ENCODE measurements around the gene TMEM95. TPM values are rescaled to one million over a fixed set of nuclear protein-coding genes. Genes with fewer than 3 reads are reported as not detected.

TMEM95 gene
- total RNA-seq, 4 donors from 2014 or later = not detected

- TF ChIP-seq POLR2AphosphoS5 (IDR thresholded peaks at IDR 0.05) = no peak
- TF ChIP-seq POLR2A (IDR thresholded peaks at IDR 0.05) = no peak
- no peak for TF ChIP-seq CTCF (IDR thresholded peaks at IDR 0.05)
- TF ChIP-seq EP300 (IDR thresholded peaks at IDR 0.05) = no peak
- no peak for ATAC-seq
- peaks cover 64% of the 10 kb centered on the region for H3K27me3 ChIP-seq
- no peak overlapping the region for H3K27ac ChIP-seq
- WGBS, 2 donors (ENCODE audit: low coverage in 1 of 2) = 89 to 95% methylated on average over 3 to 5 of the region's 13 CpGs
- H3K36me3 ChIP-seq = no peaks in the 10 kb centered on the region
- H3K9me3 ChIP-seq = no peaks in the 10 kb centered on the region
- H3K4me1 ChIP-seq = no peaks in the 10 kb centered on the region
- no peak overlapping the region for H3K4me3 ChIP-seq
These were observed 13.1 kb upstream of the TMEM95 start for GRCh38 chr17:7341842-7342241.

DNA sequence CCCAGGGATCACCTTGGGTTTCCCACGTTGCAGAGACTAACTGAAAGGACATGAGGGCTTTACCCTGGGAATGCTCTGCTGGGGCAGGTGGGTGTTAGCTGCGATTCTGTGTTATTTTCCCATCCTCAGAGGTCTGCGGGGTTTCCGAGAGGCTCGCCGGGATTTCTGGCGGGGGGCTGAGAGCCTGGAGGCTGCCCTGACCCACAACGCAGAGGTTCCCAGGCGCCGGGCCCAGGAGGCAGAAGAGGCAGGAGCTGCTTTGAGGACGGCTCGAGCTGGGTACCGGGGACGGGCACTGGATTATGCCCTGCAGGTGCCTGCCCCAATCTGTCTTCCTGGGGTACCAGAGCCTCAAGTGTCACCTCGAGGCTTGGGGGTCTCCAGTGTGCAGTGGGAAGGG, 11.7 kb upstream of the TMEM95 start:
- WGBS, 2 donors (ENCODE audit: low coverage in 1 of 2) = 40% methylated on average over 3 of the region's 15 CpGs; no CpG with 5 or more reads in 1 of the 2 donors
- Histone ChIP-seq H3K36me3 (no peaks in the 10 kb centered on the region), H3K9me3 (no peaks in the 10 kb centered on the region), H3K4me1 (peaks cover 0 to 5% (median 0%) of the 10 kb centered on the region in 3 donors), H3K4me3 (no peak overlapping the region), H3K27me3 (peaks cover 53% of the 10 kb centered on the region), H3K27ac (no peak overlapping the region)
- ATAC-seq = no peak
- TF ChIP-seq POLR2AphosphoS5 (IDR thresholded peaks at IDR 0.05) (no peak), POLR2A (IDR thresholded peaks at IDR 0.05) (no peak), EP300 (IDR thresholded peaks at IDR 0.05) (no peak), CTCF (IDR thresholded peaks at IDR 0.05) (no peak)

DNA sequence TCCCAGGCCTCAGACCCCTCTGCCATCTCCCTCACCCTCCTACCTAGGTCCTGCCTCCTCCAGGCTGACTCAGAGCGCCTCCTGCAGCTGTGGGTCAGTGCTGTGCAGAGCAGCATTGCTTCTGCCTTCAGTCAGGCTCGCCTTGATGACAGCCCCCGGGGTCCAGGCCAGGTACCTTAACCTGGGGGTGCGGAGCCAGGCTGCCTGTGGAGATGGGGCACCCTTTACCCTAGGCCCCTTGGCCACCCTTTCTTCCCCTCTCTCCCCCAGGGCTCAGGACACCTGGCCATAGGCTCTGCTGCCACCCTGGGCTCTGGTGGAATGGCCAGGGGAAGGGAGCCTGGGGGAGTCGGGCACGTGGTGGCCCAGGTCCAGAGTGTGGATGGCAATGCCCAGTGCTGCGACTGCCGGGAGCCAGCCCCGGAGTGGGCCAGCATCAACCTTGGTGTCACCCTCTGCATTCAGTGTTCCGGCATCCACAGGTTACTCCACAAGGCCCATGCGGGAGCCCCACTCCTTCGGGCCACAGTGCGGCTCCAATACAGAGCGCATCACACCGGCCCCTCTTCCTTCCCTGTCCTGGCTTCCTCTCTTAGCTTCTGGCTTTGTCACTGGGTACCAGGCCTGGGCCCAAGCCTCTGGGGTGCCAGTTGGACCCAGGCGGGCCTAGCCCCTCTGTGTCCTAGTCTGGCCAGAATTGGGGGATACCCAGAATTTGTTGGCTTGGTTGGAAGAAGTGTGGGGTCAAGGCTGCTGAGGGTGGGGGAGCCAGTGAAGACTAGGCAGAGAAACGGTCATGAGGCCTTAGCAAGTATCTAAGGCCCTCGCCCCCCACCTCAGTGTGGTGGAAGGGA, 8.0 kb upstream of the TMEM95 start:
- TF ChIP-seq CTCF (IDR thresholded peaks at IDR 0.05) = no peak
- TF ChIP-seq POLR2A (IDR thresholded peaks at IDR 0.05) = no peak
- no peak for TF ChIP-seq EP300 (IDR thresholded peaks at IDR 0.05)
- TF ChIP-seq POLR2AphosphoS5 (IDR thresholded peaks at IDR 0.05) = no peak
- H3K36me3 ChIP-seq = no peaks in the 10 kb centered on the region
- no peaks in the 10 kb centered on the region for H3K9me3 ChIP-seq
- WGBS, 2 donors (ENCODE audit: low coverage in 1 of 2) = 65 to 70% methylated on average over 2 to 11 of the region's 18 CpGs
- H3K27me3 ChIP-seq = peaks cover 23% of the 10 kb centered on the region
- H3K27ac ChIP-seq = no peak overlapping the region
- ATAC-seq = no peak
- H3K4me3 ChIP-seq = no peak overlapping the region
- H3K4me1 ChIP-seq = peaks cover 0 to 38% (median 12%) of the 10 kb centered on the region in 3 donors

- TF ChIP-seq CTCF (IDR thresholded peaks at IDR 0.05) = no peak
- TF ChIP-seq EP300 (IDR thresholded peaks at IDR 0.05) = no peak
- TF ChIP-seq POLR2A (IDR thresholded peaks at IDR 0.05) = no peak
- no peak for TF ChIP-seq POLR2AphosphoS5 (IDR thresholded peaks at IDR 0.05)
- H3K4me3 ChIP-seq = no peak overlapping the region
- WGBS, 2 donors (ENCODE audit: low coverage in 1 of 2) = 30 to 56% methylated on average over 5 to 6 of the region's 19 CpGs
- H3K27me3 ChIP-seq = peaks cover 14% of the 10 kb centered on the region
- H3K4me1 ChIP-seq = peaks cover 0 to 44% (median 16%) of the 10 kb centered on the region in 3 donors
- ATAC-seq = no peak
- H3K9me3 ChIP-seq = no peaks in the 10 kb centered on the region
- no peak overlapping the region for H3K27ac ChIP-seq
- no peaks in the 10 kb centered on the region for H3K36me3 ChIP-seq
These were observed 7.1 kb upstream of the TMEM95 start for GRCh38 chr17:7347630-7348477.
